Fibroblast of lung (primary cell): Measurements from ENCODE around the gene SMIM21. TPM values are rescaled to one million over a fixed set of nuclear protein-coding genes. Genes with fewer than 3 reads are reported as not detected.

Experiments
- DNase-seq, 2 donors: peaks; one replicate each; pipeline versions ENCODE4 v3.0.0 to v3.0.0-alpha.2; 2010; ENCODE audit warnings: low read depth in 2 of 2
- H2AFZ ChIP-seq: 2 replicates; pipeline ENCODE4 v1.5.1; 2012; ENCODE audit warnings: low read length, control low read depth, inconsistent platforms
- H3K27ac ChIP-seq: 2 replicates; pipeline ENCODE4 v1.5.1; 2011; ENCODE audit warnings: low read length, control low read depth; ENCODE audit not compliant: insufficient read depth
- H3K27me3 ChIP-seq: 2 replicates; pipeline ENCODE4 v1.5.1; 2011; ENCODE audit warnings: mild to moderate bottlenecking, low read length; ENCODE audit not compliant: control insufficient read depth, insufficient read depth
- H3K36me3 ChIP-seq: 2 replicates; pipeline ENCODE4 v1.5.1; 2011; ENCODE audit warnings: low read length; ENCODE audit not compliant: control insufficient read depth, insufficient read depth
- H3K4me1 ChIP-seq: 2 replicates; pipeline ENCODE4 v1.5.1; 2011; ENCODE audit warnings: low read length; ENCODE audit not compliant: control insufficient read depth, insufficient read depth; ENCODE audit errors: extremely low read depth
- H3K4me2 ChIP-seq: 2 replicates; pipeline ENCODE4 v1.5.1; 2011; ENCODE audit warnings: low read length, control low read depth; ENCODE audit not compliant: insufficient read depth; ENCODE audit errors: extremely low read depth
- H3K4me3 ChIP-seq, 4 experiments: fragments of 200-600 bp in 1 of 4; sonication (generic) in 1 of 4; replicated peaks in 1 of 4; 2 replicates each; pipeline ENCODE4 v1.5.1; 2011 to 2016; ENCODE audit warnings: low read length in 4 of 4, low read depth in 3 of 4, mild to moderate bottlenecking in 3 of 4, control low read depth in 2 of 4, inconsistent platforms in 1 of 4, mixed read lengths in 1 of 4; ENCODE audit not compliant: insufficient read depth in 1 of 4; ENCODE audit errors: control extremely low read depth in 1 of 4
- H3K79me2 ChIP-seq: 2 replicates; pipeline ENCODE4 v1.5.1; 2012; ENCODE audit warnings: mild to moderate bottlenecking, low read length, inconsistent platforms; ENCODE audit not compliant: control insufficient read depth, insufficient read depth
- H3K9ac ChIP-seq: 2 replicates; pipeline ENCODE4 v1.5.1; 2011; ENCODE audit warnings: mild to moderate bottlenecking, low read length, control low read depth; ENCODE audit not compliant: insufficient read depth
- H3K9me3 ChIP-seq: 2 replicates; pipeline ENCODE4 v1.5.1; 2012; ENCODE audit warnings: low read depth, low read length; ENCODE audit not compliant: control insufficient read depth, insufficient read depth
- H4K20me1 ChIP-seq: 2 replicates; pipeline ENCODE4 v1.5.1; 2011; ENCODE audit warnings: low read length; ENCODE audit not compliant: control insufficient read depth, insufficient read depth; ENCODE audit errors: extremely low read depth
- EZH2 ChIP-seq: IDR thresholded peaks from 2 replicates; pipeline ENCODE4 v1.5.1; 2012; ENCODE audit warnings: low read length, control low read depth, mild to moderate bottlenecking; ENCODE audit errors: missing control alignments
- polyA plus RNA-seq, 2 donors: library from polyadenylated mRNA; depleted of rRNA in 1 of 2; stranded (reverse) in 1 of 2; unstranded in 1 of 2; fragments of >200 nt; gene quantifications; 2 replicates each; pipeline ENCODE4 v1.2.1, GENCODE V29; 2011 to 2012; ENCODE audit warnings: missing spikeins in 1 of 2
- total RNA-seq: library from RNA; depleted of rRNA; stranded (reverse); fragments of >200 nt; gene quantifications from 2 replicates; pipeline ENCODE4 v1.2.1, GENCODE V29; 2014
- TF ChIP-seq, protein P1 (sequence below), 2 donors: IDR thresholded peaks in 1 of 2; conservative IDR thresholded peaks in 1 of 2; 1 replicate in 1 of 2; 2 replicates in 1 of 2; pipeline ENCODE4 v1.5.1; 2011 to 2012; ENCODE audit warnings: low read length in 2 of 2, control low read depth in 1 of 2, inconsistent platforms in 1 of 2, low read depth in 1 of 2, mild to moderate bottlenecking in 1 of 2

The SMIM21 gene
- total and polyA plus RNA-seq, 2 donors (not counting 1 experiment from before 2014, with no cell fraction given): not detected

DNA sequence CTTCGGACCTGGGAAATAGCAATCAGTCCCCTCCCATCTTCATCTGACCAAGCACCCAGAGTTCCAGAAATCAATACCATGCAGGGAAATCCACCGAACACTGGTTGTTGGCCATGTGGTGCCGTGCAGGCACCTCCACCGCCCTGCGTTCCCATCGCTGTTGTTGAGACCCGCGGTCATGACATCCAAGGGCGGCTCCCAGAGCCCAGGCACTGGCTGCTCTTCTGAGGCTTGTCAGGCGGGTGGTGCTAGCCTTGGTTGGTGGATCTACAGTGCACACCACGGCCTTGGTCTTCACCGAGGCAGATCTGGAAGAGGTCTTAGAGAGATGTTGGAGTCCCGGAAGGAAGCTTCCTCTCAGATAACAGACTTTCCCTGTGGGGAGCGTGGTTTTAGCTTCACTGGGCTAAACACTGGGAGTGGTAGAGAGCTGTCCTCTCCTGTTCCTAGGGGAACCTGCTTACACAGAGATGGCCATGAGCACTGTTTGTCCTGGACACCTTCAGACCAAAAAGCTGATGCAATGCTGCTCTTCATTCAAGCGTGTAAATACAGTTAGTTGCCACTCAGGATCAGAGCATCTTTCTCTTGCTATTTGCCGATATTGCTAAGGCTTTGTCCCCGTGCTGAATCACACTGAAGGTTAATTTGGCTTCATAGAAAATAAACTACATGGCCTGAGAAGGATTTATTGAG, 58.3 kb downstream of the SMIM21 start:
- Histone ChIP-seq H3K4me1 (no peaks in the 10 kb centered on the region), H3K9me3 (no peaks in the 10 kb centered on the region), H3K4me3 (no peak overlapping the region), H3K79me2 (no peaks in the 10 kb centered on the region), H3K9ac (no peak overlapping the region), H3K27ac (no peak overlapping the region), H3K36me3 (no peaks in the 10 kb centered on the region), H3K4me2 (no peak overlapping the region), H4K20me1 (no peaks in the 10 kb centered on the region), H2AFZ (no peak overlapping the region), H3K27me3 (no peaks in the 10 kb centered on the region)
- TF ChIP-seq, protein P1, sequence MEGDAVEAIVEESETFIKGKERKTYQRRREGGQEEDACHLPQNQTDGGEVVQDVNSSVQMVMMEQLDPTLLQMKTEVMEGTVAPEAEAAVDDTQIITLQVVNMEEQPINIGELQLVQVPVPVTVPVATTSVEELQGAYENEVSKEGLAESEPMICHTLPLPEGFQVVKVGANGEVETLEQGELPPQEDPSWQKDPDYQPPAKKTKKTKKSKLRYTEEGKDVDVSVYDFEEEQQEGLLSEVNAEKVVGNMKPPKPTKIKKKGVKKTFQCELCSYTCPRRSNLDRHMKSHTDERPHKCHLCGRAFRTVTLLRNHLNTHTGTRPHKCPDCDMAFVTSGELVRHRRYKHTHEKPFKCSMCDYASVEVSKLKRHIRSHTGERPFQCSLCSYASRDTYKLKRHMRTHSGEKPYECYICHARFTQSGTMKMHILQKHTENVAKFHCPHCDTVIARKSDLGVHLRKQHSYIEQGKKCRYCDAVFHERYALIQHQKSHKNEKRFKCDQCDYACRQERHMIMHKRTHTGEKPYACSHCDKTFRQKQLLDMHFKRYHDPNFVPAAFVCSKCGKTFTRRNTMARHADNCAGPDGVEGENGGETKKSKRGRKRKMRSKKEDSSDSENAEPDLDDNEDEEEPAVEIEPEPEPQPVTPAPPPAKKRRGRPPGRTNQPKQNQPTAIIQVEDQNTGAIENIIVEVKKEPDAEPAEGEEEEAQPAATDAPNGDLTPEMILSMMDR (conservative IDR thresholded peaks at IDR 0.05 in 1 of 2, IDR thresholded peaks at IDR 0.05 in 1 of 2; ENCODE audit: low read depth in 1 of 2, low read length in 2 of 2): no peak
- no peak for TF ChIP-seq EZH2
- no peak for DNase-seq

DNA sequence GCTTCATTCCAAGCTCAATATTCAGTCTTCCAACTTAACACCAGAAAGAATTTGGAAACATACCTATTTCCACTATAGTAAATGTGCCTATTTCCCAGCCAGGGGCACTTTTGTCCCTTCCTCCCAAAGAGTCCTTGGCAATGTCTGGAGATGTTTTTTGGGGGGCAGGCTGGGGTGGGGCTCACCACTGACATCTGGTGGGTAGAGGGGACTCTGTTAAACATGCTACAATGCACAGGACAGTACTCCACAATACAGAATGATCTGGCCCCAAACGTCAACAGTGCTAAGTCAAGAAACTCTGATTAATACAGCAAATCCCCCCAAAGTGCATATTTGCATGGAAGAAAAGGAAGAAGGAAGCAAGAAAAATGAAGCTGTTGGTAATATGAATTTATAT, 61.7 kb downstream of the SMIM21 start:
- no peak overlapping the region for H3K27ac ChIP-seq
- H3K27me3 ChIP-seq: no peaks in the 10 kb centered on the region
- H3K9ac ChIP-seq: no peak overlapping the region
- no peak for DNase-seq
- H3K9me3 ChIP-seq: no peaks in the 10 kb centered on the region
- H3K79me2 ChIP-seq: no peaks in the 10 kb centered on the region
- TF ChIP-seq, protein P1 (conservative IDR thresholded peaks at IDR 0.05 in 1 of 2, IDR thresholded peaks at IDR 0.05 in 1 of 2; ENCODE audit: low read depth in 1 of 2, low read length in 2 of 2): peak in 1 of 2 donors; percentile 3
- no peak for TF ChIP-seq EZH2
- H3K4me1 ChIP-seq: no peaks in the 10 kb centered on the region
- H2AFZ ChIP-seq: no peak overlapping the region
- H3K4me2 ChIP-seq: no peak overlapping the region
- no peaks in the 10 kb centered on the region for H4K20me1 ChIP-seq
- no peaks in the 10 kb centered on the region for H3K36me3 ChIP-seq
- H3K4me3 ChIP-seq: no peak overlapping the region

DNA sequence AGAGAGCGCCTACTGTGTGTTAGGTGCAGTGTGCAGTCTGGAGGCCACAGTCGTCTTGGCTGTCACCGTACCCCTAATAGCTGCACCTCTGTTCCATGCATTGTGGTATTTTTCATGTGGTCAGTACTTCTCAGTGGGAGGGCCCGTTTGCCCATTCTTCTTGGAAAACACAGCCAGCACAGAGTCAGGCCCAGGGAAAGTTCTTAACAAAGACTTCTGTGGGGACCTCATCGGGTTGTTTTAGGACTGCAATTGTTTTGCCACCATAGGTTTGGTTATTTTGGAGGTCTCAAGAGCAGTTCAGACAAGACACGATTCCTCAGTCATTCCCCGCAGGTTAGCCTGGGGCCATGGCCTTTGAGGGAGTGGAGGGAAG, 62.3 kb downstream of the SMIM21 start:
- Histone ChIP-seq H3K9me3 (no peaks in the 10 kb centered on the region), H3K4me3 (no peak overlapping the region), H3K27ac (no peak overlapping the region), H3K4me2 (no peak overlapping the region), H3K36me3 (no peaks in the 10 kb centered on the region), H3K9ac (no peak overlapping the region), H3K27me3 (no peaks in the 10 kb centered on the region), H3K79me2 (no peaks in the 10 kb centered on the region), H2AFZ (no peak overlapping the region), H3K4me1 (no peaks in the 10 kb centered on the region), H4K20me1 (no peaks in the 10 kb centered on the region)
- TF ChIP-seq, protein P1 (conservative IDR thresholded peaks at IDR 0.05 in 1 of 2, IDR thresholded peaks at IDR 0.05 in 1 of 2; ENCODE audit: low read depth in 1 of 2, low read length in 2 of 2): no peak
- no peak for TF ChIP-seq EZH2
- no peak for DNase-seq
